Stimulated activated naive B cell treated with anti-CD40 and anti-IgM and Interleukin-4, amounts not matched to agents 10 μg/mL and 1 μg/mL and 100 μg/mL, for 72 hours (primary cell): ENCODE measurements around the gene LYZL1.
"Not testable (repeated sequence)": the region's sequence is repeated elsewhere in the genome, so short reads cannot be mapped to it uniquely, and the experiment has no call there.

Experiments
- ATAC-seq, 2 donors: fragments of 150-1000 bp; cut with Tn5 transposase; replicated peaks; 2 replicates each; pipeline ENCODE4 v1.10.0; 2021; ENCODE audit warnings: moderate library complexity in 1 of 2
- DNase-seq: peaks from one replicate; pipeline ENCODE4 v3.0.0; 2021
- H3K27ac Mint-ChIP-seq: one replicate; pipeline ENCODE4 v1.8.0; 2022; ENCODE audit warnings: mild to moderate bottlenecking, mixed read lengths
- H3K27me3 Mint-ChIP-seq, 2 donors: one replicate each; pipeline ENCODE4 v1.8.0; 2022; ENCODE audit warnings: mixed read lengths in 2 of 2
- H3K36me3 Mint-ChIP-seq, 2 donors: one replicate each; pipeline ENCODE4 v1.8.0; 2022; ENCODE audit warnings: mixed read lengths in 2 of 2, mild to moderate bottlenecking in 1 of 2
- H3K4me1 Mint-ChIP-seq, 2 donors: one replicate each; pipeline ENCODE4 v1.8.0; 2022; ENCODE audit warnings: mixed read lengths in 2 of 2, mild to moderate bottlenecking in 1 of 2
- H3K4me3 Mint-ChIP-seq, 2 donors: one replicate each; pipeline ENCODE4 v1.8.0; 2022; ENCODE audit warnings: mild to moderate bottlenecking in 2 of 2, mixed read lengths in 2 of 2, moderate library complexity in 1 of 2
- H3K9me3 Mint-ChIP-seq, 2 donors: one replicate each; pipeline ENCODE4 v1.8.0; 2022; ENCODE audit warnings: mixed read lengths in 2 of 2, mild to moderate bottlenecking in 1 of 2

Gene LYZL1

GRCh38 chr10:29288906-29289305, at the start of gene LYZL1:
Gene LYZL1 (plus strand): TSS chr10:29289070. CDS start chr10:29291868, 2,798 bp downstream.
- H3K27me3 Mint-ChIP-seq = peaks cover 7 to 13% of the 10 kb centered on the region in 2 donors
- ATAC-seq, H3K36me3 Mint-ChIP-seq, DNase-seq, H3K4me1 Mint-ChIP-seq, H3K9me3 Mint-ChIP-seq, H3K27ac Mint-ChIP-seq, H3K4me3 Mint-ChIP-seq: not testable (repeated sequence)

- H3K4me1 Mint-ChIP-seq = no peaks in the 10 kb centered on the region
- peaks cover 0 to 1% of the 10 kb centered on the region in 2 donors for H3K9me3 Mint-ChIP-seq
Measured at GRCh38 chr10:29239569-29240472, 49.0 kb upstream of the LYZL1 start.

GRCh38 chr10:29240986-29241660, 47.7 kb upstream of the LYZL1 start:
- Mint-ChIP-seq H3K27ac (no peak overlapping the region), H3K4me1 (no peaks in the 10 kb centered on the region), H3K9me3 (peaks cover 0 to 2% of the 10 kb centered on the region in 2 donors), H3K4me3 (no peak overlapping the region), H3K36me3 (no peaks in the 10 kb centered on the region), H3K27me3 (peaks cover 0 to 9% of the 10 kb centered on the region in 2 donors)
- ATAC-seq (no peak), DNase-seq (no peak)

More at GRCh38 chr10:29239569-29240472, 49.0 kb upstream of the LYZL1 start:
- DNase-seq (no peak), ATAC-seq (no peak)
- H3K4me3 Mint-ChIP-seq = no peak overlapping the region
- peaks cover 0 to 9% of the 10 kb centered on the region in 2 donors for H3K27me3 Mint-ChIP-seq
- no peak overlapping the region for H3K27ac Mint-ChIP-seq
- no peaks in the 10 kb centered on the region for H3K36me3 Mint-ChIP-seq

- Mint-ChIP-seq H3K27me3 (peaks cover 0 to 9% of the 10 kb centered on the region in 2 donors), H3K4me1 (no peaks in the 10 kb centered on the region), H3K4me3 (no peak overlapping the region), H3K36me3 (no peaks in the 10 kb centered on the region), H3K9me3 (peaks cover 0 to 2% of the 10 kb centered on the region in 2 donors), H3K27ac (no peak overlapping the region)
- DNase-seq (no peak), ATAC-seq (no peak)
Measured at GRCh38 chr10:29241925-29242324, 46.9 kb upstream of the LYZL1 start.

- Mint-ChIP-seq H3K27me3 (peaks cover 0 to 9% of the 10 kb centered on the region in 2 donors), H3K27ac (no peak overlapping the region), H3K9me3 (peaks cover 0 to 2% of the 10 kb centered on the region in 2 donors), H3K36me3 (no peaks in the 10 kb centered on the region), H3K4me3 (no peak overlapping the region), H3K4me1 (no peaks in the 10 kb centered on the region)
- no peak for DNase-seq
- ATAC-seq = no peak
Measured at GRCh38 chr10:29243066-29243465, 45.8 kb upstream of the LYZL1 start.

GRCh38 chr10:29243750-29244149, 45.1 kb upstream of the LYZL1 start:
- peaks cover 0 to 9% of the 10 kb centered on the region in 2 donors for H3K27me3 Mint-ChIP-seq
- H3K27ac Mint-ChIP-seq = no peak overlapping the region
- no peaks in the 10 kb centered on the region for H3K36me3 Mint-ChIP-seq
- peaks cover 0 to 2% of the 10 kb centered on the region in 2 donors for H3K9me3 Mint-ChIP-seq
- ATAC-seq (no peak), DNase-seq (no peak)
- no peak overlapping the region for H3K4me3 Mint-ChIP-seq
- H3K4me1 Mint-ChIP-seq = no peaks in the 10 kb centered on the region

- H3K4me3 Mint-ChIP-seq = no peak overlapping the region
- H3K4me1 Mint-ChIP-seq = no peaks in the 10 kb centered on the region
- peaks cover 0 to 9% of the 10 kb centered on the region in 2 donors for H3K27me3 Mint-ChIP-seq
- H3K27ac Mint-ChIP-seq = no peak overlapping the region
- H3K36me3 Mint-ChIP-seq = no peaks in the 10 kb centered on the region
- DNase-seq = no peak
- H3K9me3 Mint-ChIP-seq = peaks cover 0 to 4% of the 10 kb centered on the region in 2 donors
- ATAC-seq = no peak
Measured at GRCh38 chr10:29244978-29245377, 43.9 kb upstream of the LYZL1 start.

GRCh38 chr10:29245476-29245875, 43.4 kb upstream of the LYZL1 start:
- peaks cover 0 to 9% of the 10 kb centered on the region in 2 donors for H3K27me3 Mint-ChIP-seq
- no peaks in the 10 kb centered on the region for H3K4me1 Mint-ChIP-seq
- H3K27ac Mint-ChIP-seq = no peak overlapping the region
- no peak overlapping the region for H3K4me3 Mint-ChIP-seq
- H3K36me3 Mint-ChIP-seq = no peaks in the 10 kb centered on the region
- DNase-seq (no peak), ATAC-seq (no peak)
- H3K9me3 Mint-ChIP-seq = peaks cover 0 to 4% of the 10 kb centered on the region in 2 donors

- Mint-ChIP-seq H3K4me3 (no peak overlapping the region), H3K36me3 (no peaks in the 10 kb centered on the region), H3K4me1 (no peaks in the 10 kb centered on the region), H3K9me3 (peaks cover 0 to 4% of the 10 kb centered on the region in 2 donors), H3K27me3 (peaks cover 0 to 4% of the 10 kb centered on the region in 2 donors), H3K27ac (no peak overlapping the region)
- ATAC-seq (no peak), DNase-seq (no peak)
Measured at GRCh38 chr10:29246449-29246848, 42.4 kb upstream of the LYZL1 start.

- H3K27me3 Mint-ChIP-seq = peaks cover 0 to 7% of the 10 kb centered on the region in 2 donors
Measured at GRCh38 chr10:29248158-29248557, 40.7 kb upstream of the LYZL1 start.

GRCh38 chr10:29249018-29249417, 39.9 kb upstream of the LYZL1 start:
- H3K4me1 Mint-ChIP-seq = no peaks in the 10 kb centered on the region
- no peak overlapping the region for H3K27ac Mint-ChIP-seq
- ATAC-seq (no peak), DNase-seq (no peak)
- peaks cover 0 to 4% of the 10 kb centered on the region in 2 donors for H3K9me3 Mint-ChIP-seq
- H3K36me3 Mint-ChIP-seq = no peaks in the 10 kb centered on the region
- no peak overlapping the region for H3K4me3 Mint-ChIP-seq
- H3K27me3 Mint-ChIP-seq = peaks cover 3 to 14% of the 10 kb centered on the region in 2 donors

More at GRCh38 chr10:29248158-29248557, 40.7 kb upstream of the LYZL1 start:
- H3K27ac Mint-ChIP-seq = no peak overlapping the region
- H3K4me1 Mint-ChIP-seq = no peaks in the 10 kb centered on the region
- H3K9me3 Mint-ChIP-seq = peaks cover 0 to 4% of the 10 kb centered on the region in 2 donors
- no peak for DNase-seq
- no peak overlapping the region for H3K4me3 Mint-ChIP-seq
- ATAC-seq = no peak
- H3K36me3 Mint-ChIP-seq = no peaks in the 10 kb centered on the region

- H3K4me3 Mint-ChIP-seq = no peak overlapping the region
- H3K9me3 Mint-ChIP-seq = peaks cover 0 to 1% of the 10 kb centered on the region in 2 donors
- no peak overlapping the region for H3K27ac Mint-ChIP-seq
- DNase-seq (no peak), ATAC-seq (no peak)
- H3K27me3 Mint-ChIP-seq = peaks cover 4 to 17% of the 10 kb centered on the region in 2 donors
- H3K36me3 Mint-ChIP-seq = no peaks in the 10 kb centered on the region
- H3K4me1 Mint-ChIP-seq = no peaks in the 10 kb centered on the region
Measured at GRCh38 chr10:29250066-29250465, 38.8 kb upstream of the LYZL1 start.

GRCh38 chr10:29252811-29253689, 35.8 kb upstream of the LYZL1 start:
- Mint-ChIP-seq H3K4me1 (no peaks in the 10 kb centered on the region), H3K27me3 (peaks cover 8 to 25% of the 10 kb centered on the region in 2 donors)
- ATAC-seq = no peak

GRCh38 chr10:29253690-29254029, 35.2 kb upstream of the LYZL1 start:
- peaks cover 8 to 25% of the 10 kb centered on the region in 2 donors for H3K27me3 Mint-ChIP-seq
- no peaks in the 10 kb centered on the region for H3K36me3 Mint-ChIP-seq
- H3K4me1 Mint-ChIP-seq = no peaks in the 10 kb centered on the region
- peaks cover 0 to 1% of the 10 kb centered on the region in 2 donors for H3K9me3 Mint-ChIP-seq
- ATAC-seq (no peak), DNase-seq (no peak)
- H3K4me3 Mint-ChIP-seq = no peak overlapping the region
- no peak overlapping the region for H3K27ac Mint-ChIP-seq

More at GRCh38 chr10:29252811-29253689, 35.8 kb upstream of the LYZL1 start:
- no peak overlapping the region for H3K27ac Mint-ChIP-seq
- H3K36me3 Mint-ChIP-seq = no peaks in the 10 kb centered on the region
- H3K4me3 Mint-ChIP-seq = no peak overlapping the region
- H3K9me3 Mint-ChIP-seq = peaks cover 0 to 1% of the 10 kb centered on the region in 2 donors
- no peak for DNase-seq
